ENCODE measurements around the gene CRADD. TPM values are rescaled to one million over a fixed set of nuclear protein-coding genes. Genes with fewer than 3 reads are reported as not detected.

Gene CRADD
- total and polyA plus RNA-seq, 8 donors: 8.4 to 21.4 (median 10.3) TPM

DNA sequence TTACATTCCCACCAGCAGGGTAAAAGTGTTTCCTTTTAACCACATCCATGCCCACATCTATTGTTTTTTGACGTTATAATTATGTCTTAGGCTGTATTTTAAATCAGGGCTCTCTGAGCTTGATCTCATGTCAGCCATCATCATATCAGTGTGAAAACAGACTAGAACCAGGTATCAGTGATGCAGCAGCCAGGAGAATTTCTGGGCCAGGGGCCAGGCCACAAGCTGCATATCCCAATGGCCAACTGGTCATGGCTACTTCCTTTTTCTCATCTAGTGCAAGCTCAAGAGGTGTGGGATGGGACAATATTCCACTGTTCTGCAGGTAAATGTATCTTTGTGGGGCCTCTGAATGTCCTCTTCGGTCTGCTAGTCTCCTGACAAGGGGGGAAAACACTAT lies 125.1 kb downstream of the CRADD start:
- ATAC-seq (no peak), DNase-seq (no peak)
- Histone ChIP-seq H3K36me3 (no peaks in the 10 kb centered on the region), H3K27me3 (no peaks in the 10 kb centered on the region), H3K4me3 (no peak overlapping the region), H3K4me1 (peaks cover 7 to 9% of the 10 kb centered on the region in 2 donors), H3K27ac (no peak overlapping the region), H3K9me3 (no peaks in the 10 kb centered on the region)
- TF ChIP-seq, protein P1, sequence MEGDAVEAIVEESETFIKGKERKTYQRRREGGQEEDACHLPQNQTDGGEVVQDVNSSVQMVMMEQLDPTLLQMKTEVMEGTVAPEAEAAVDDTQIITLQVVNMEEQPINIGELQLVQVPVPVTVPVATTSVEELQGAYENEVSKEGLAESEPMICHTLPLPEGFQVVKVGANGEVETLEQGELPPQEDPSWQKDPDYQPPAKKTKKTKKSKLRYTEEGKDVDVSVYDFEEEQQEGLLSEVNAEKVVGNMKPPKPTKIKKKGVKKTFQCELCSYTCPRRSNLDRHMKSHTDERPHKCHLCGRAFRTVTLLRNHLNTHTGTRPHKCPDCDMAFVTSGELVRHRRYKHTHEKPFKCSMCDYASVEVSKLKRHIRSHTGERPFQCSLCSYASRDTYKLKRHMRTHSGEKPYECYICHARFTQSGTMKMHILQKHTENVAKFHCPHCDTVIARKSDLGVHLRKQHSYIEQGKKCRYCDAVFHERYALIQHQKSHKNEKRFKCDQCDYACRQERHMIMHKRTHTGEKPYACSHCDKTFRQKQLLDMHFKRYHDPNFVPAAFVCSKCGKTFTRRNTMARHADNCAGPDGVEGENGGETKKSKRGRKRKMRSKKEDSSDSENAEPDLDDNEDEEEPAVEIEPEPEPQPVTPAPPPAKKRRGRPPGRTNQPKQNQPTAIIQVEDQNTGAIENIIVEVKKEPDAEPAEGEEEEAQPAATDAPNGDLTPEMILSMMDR (IDR thresholded peaks at IDR 0.05): no peak
- intact Hi-C loops (cut with DNase I): no loop called here

GRCh38 chr12:93802698-93803423 lies 125.7 kb downstream of the CRADD start:
- peaks cover 7 to 9% of the 10 kb centered on the region in 2 donors for H3K4me1 ChIP-seq
- peak; percentile 47 for ATAC-seq
- H3K4me3 ChIP-seq: no peak overlapping the region

GRCh38 chr12:93803424-93803807 lies 126.2 kb downstream of the CRADD start:
- Histone ChIP-seq H3K4me3 (no peak overlapping the region), H3K4me1 (peaks cover 7 to 9% of the 10 kb centered on the region in 2 donors), H3K27ac (peak overlapping the region; percentile 3 to 53), H3K27me3 (no peaks in the 10 kb centered on the region), H3K9me3 (no peaks in the 10 kb centered on the region), H3K36me3 (no peaks in the 10 kb centered on the region)
- DNase-seq (peak in 1 of 4 donors; percentile 53), ATAC-seq (peak; percentile 36)
- intact Hi-C loops (cut with DNase I): no loop called here
- TF ChIP-seq, protein P1 (IDR thresholded peaks at IDR 0.05): no peak

More at GRCh38 chr12:93802698-93803423, 125.7 kb downstream of the CRADD start:
- Histone ChIP-seq H3K27me3 (no peaks in the 10 kb centered on the region), H3K27ac (peak overlapping the region; percentile 3 to 53), H3K9me3 (no peaks in the 10 kb centered on the region), H3K36me3 (no peaks in the 10 kb centered on the region)
- peak in 1 of 4 donors; percentile 24 for DNase-seq
- intact Hi-C loops (cut with DNase I): no loop called here
- TF ChIP-seq, protein P1 (IDR thresholded peaks at IDR 0.05): no peak

GRCh38 chr12:93804392-93805179 lies 127.4 kb downstream of the CRADD start:
- peak; percentile 15 for ATAC-seq
- peak overlapping the region in 1 of 2 donors; percentile 42 for H3K27ac ChIP-seq
- TF ChIP-seq, protein P1 (IDR thresholded peaks at IDR 0.05): no peak
- no peak overlapping the region for H3K4me3 ChIP-seq
- H3K9me3 ChIP-seq: no peaks in the 10 kb centered on the region
- H3K4me1 ChIP-seq: peaks cover 7 to 9% of the 10 kb centered on the region in 2 donors
- DNase-seq: no peak
- no peaks in the 10 kb centered on the region for H3K27me3 ChIP-seq
- no peaks in the 10 kb centered on the region for H3K36me3 ChIP-seq
- intact Hi-C loops (cut with DNase I): no loop called here

DNA sequence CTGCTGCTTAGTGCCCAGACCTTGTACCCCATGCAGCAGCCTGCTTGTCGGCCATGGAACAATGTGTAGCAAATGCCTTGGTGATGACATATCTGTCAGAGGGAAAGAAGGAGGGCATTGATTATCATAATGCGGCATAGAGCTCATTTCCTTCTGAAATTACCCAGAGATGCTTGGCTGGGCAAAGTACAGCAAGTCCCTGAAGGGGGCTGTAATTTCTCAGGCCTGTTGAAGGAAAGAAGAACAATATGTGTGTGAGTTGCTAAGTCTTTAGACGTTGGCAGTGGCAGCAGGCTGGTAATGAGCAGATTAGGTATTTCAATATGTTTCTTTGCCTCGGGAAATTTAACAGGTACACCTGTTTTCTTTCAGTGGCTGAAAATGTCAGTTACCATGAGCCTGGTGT lies 128.6 kb downstream of the CRADD start:
- no peaks in the 10 kb centered on the region for H3K27me3 ChIP-seq
- ATAC-seq (no peak), DNase-seq (no peak)
- no peaks in the 10 kb centered on the region for H3K36me3 ChIP-seq
- intact Hi-C loops (cut with DNase I): no loop called here
- H3K4me1 ChIP-seq: peaks cover 7 to 9% of the 10 kb centered on the region in 2 donors
- H3K27ac ChIP-seq: no peak overlapping the region
- no peaks in the 10 kb centered on the region for H3K9me3 ChIP-seq
- H3K4me3 ChIP-seq: no peak overlapping the region
- TF ChIP-seq, protein P1 (IDR thresholded peaks at IDR 0.05): no peak

All from left lung (tissue), 10 donors.